ENCODE data around the gene PRKCQ. TPM values are rescaled to one million over a fixed set of nuclear protein-coding genes. Genes with fewer than 3 reads are reported as not detected.

PRKCQ gene
- total RNA-seq, 1 donor from 2014 or later = 0.64 TPM

DNA sequence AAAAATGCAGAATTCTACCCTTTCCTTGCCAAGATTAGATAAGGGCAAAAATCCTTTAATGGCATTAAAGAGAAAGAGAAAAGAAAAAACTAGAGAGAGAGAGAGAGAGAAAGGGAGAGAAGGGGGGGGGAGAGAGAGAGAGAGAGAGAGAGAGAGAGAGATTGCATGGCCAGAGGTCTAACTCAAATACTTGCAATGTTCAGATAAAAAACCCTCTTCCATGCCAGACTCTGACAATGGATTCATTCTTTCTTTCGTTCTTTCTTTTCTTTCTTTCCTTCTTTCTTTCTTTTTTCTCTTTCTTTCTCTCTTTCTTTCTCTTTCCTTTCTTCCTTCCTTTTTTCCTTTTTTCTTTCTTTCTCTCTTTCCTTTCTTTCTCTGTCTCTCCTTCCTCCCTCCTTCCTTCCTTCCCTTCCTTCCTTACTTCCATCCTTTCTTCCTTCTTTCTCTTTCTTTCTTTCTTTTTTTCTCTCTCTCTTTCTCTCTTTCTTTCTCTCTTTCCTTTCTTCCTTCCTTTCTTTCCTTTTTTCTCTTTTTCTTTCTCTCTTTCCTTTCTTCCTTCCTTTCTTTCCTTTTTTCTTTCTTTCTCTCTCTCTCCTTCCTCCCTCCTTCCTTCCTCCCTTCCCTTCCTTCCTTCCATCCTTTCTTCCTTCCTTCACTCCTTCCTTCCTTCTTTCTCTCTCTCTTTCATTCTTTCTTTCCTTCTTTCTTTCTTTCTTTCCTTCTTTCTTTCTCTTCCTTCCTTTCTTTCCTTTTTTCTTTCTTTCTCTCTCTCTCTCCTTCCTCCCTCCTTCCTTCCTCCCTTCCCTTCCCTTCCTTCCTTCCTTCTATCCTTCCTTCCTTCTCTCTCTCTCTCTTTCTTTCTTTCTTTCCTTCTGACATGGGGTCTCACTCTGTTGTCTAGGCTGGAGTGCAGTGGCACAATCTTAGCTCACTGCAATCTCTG, 175.7 kb downstream of the PRKCQ start:
- ATAC-seq = no peak

DNA sequence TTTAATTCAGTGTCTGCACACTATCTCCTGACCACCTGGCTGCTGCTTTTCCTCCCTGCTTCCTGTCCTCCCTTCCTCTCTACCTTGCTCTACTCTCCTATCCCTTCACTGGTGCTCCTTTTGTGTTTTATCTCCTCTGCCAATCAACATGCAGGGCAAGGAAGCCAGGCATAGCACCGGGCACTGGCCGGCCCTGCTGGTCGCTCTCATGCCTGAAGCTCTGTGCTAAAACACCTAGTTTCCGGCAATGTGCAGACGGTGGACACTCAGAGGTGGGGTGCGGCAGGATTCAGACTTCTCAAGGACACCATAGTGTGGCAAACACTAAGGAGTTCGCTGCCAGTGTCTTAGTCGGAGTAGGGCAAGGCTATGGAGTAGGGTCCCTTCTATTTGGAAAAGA, 177.1 kb downstream of the PRKCQ start:
- ATAC-seq = no peak

DNA sequence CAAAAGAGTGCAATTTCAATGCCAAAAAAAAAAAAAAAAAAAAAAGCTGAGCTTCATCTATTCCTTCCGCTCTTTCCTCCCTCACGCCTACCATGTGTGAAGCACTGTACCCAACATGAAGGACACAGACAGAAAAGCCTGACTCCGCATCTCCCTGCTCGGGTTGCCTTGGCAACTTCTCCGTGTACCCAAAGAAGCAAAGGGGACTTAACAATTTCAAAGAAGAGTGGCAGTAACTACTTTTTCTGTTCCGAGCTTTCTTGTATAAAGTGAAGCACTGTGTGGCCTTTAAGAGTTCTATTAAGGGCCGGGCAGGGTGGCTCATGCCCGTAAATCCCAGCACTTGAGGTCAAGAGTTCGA, 177.7 kb downstream of the PRKCQ start:
- ATAC-seq = no peak

DNA sequence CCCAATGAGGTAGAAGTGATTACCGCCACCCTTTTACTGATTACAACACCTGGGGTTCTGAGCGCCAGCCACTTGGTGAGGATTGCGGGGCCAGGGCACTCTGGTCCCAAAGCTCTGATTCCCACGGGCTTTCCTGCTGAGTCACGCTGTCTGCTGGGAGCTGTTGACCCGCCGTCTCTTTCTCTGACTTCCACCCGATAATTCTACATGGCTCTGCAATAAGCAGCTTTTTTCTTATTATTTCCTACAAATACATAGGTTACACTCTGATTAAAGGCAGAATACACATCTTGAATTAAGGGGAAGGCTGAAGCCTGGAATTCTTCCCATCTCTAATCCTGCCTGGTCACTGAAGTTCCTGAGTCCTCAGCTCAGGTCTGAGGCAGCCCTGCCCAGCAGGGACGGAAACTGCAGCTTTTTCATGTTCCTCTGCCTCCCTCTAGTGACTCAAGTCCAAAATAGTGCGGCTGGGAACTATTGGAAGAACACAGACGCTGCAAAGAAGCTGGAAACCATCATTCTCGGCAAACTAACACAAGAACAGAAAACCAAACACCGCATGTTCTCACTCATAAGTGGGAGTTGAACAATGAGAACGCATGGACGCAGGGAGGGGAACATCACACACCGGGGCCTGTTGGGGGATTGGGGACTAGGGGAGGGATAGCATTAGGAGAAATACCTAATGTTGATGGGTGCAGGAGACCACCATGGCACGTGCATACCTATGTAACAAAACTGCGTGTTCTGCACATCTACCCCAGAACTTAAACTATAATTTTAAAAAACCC, 178.3 kb downstream of the PRKCQ start:
- peak; percentile 88 for ATAC-seq

DNA sequence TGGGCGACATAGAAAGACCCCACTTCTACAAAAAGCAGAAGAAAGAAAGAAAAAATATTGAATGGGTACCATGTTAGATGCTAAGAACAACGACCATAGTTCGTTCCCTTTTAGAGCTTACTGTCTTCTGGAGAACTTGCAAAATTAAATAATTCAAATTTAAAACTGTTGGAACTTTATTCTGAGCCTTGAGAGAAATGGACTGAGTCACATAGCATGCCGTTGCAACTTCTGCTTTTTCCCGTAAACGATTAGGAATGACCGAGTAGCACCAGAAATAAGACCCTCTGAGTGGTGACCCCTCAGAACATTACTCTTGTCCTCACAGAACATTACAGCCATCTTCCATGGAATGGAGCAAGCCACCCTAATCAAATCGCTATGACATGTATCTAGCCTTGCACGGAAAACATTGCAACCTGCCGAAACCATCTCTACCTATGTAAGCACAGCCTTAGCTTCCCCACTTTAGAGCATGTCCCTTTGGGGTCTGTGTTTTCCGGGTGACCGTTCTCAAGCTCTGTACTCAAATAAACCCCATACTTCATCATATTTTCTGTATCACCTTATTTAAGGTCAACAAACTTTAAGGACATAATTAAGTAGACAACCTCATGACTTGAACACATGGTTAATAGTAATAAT, 179.1 kb downstream of the PRKCQ start:
- no peak for ATAC-seq

- ATAC-seq = peak; percentile 72
Measured at GRCh38 chr10:6400331-6400730, 179.7 kb downstream of the PRKCQ start.

- ATAC-seq = no peak
Measured at GRCh38 chr10:6399879-6400278, 180.2 kb downstream of the PRKCQ start.

- no peak for ATAC-seq
Measured at GRCh38 chr10:6399231-6399741, 180.8 kb downstream of the PRKCQ start.

GRCh38 chr10:6398399-6398798, 181.7 kb downstream of the PRKCQ start:
- ATAC-seq = no peak

DNA sequence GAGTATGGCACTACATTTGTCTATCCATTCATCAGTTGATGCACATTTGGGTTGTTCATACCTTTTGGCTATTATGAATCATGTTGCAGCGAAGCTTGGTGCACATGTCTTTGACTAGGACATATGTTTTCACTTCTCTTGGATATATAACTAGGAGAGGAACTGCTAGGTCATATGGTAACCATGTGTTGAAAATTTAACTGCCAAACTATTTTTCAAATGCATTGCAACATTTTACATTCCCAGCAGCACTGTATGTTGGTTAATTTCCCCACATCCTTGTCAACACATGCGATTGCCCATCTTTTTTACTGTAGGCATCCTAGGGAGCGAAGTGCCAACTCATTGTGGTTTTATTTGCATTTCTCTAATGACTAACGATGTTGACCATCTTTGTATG, 183.4 kb downstream of the PRKCQ start:
- ATAC-seq = no peak

DNA sequence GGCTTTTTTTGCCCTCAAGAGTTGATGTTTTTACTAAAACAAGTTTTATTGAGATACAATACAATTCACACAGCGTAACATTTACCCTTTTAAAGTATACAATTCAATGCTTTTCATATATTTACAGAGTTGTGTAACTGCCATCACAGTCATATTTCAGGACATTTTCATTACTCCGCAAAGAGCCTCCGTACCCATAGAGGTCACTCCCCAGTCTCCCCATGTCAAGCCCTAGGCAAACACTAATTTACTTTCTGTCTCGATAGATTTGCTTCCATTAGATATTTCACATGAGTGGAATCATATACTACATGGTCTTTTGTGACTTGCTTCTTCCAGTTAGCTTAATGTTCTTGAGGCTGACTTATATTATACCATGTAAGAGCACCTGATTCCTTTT, 183.8 kb downstream of the PRKCQ start:
- no peak for ATAC-seq

- ATAC-seq = no peak
Measured at GRCh38 chr10:6395606-6396005, 184.5 kb downstream of the PRKCQ start.

GRCh38 chr10:6394084-6394483, 186.0 kb downstream of the PRKCQ start:
- no peak for ATAC-seq

- no peak for ATAC-seq
Measured at GRCh38 chr10:6393168-6393567, 186.9 kb downstream of the PRKCQ start.

DNA sequence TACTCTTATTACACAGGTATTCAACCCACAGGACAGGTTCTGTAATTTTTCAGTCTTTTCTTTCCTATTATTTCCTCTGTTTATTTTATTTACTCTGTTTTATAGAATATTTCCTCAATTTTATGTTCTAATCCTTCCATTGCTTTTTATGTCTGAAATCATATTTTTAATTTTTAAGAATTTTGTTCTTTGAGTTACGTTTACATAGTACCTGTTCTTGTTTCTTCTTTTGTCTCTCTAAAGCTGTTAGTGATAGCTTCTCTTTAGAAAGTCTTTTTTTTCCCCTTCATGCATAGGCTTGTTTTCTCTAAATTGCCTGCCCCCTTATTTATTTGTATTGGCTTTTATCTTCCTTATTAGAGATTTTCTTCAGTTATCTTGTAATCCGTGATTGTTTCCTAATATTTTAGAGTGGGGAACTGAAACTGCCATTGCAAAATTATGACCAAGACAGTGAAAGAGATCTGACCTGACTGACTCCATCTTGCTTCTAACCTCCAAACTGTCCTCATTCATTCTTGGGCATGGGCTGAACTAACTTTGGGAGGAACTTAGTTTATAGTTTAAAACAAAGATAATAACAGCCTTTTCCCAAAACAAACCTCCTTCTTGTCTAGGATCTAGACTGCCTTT, 189.7 kb downstream of the PRKCQ start:
- no peak for ATAC-seq

DNA sequence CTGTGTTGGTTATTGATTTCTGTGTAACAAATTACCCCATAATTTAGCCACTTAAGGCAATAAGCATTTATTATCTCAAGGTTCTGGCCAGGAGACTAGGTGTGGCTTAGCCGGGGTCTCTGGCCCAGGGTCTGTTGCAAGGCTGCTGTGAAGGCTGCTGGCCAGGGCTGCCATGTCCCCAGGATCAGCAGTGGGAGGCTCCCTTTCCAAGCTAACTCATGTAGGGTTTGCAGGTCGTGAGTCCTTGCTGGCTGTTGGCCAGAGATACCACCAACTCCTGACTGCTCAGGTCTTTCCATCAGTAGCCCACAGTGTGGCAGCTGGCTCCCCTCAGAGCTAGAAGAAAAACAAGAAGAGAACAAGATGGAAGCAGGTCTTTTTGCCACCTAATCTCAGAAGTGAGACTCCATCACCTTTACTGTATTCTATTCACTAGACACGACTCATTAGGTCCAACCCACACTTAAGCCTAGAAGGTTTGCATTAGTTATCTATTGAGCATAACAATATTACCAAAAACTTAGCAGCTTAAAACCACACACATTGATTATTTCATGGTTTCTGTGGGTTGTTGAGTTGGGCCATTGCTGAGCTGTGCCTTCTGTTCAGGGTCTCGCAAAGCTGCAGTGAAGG, 191.7 kb downstream of the PRKCQ start:
- ATAC-seq = no peak

DNA sequence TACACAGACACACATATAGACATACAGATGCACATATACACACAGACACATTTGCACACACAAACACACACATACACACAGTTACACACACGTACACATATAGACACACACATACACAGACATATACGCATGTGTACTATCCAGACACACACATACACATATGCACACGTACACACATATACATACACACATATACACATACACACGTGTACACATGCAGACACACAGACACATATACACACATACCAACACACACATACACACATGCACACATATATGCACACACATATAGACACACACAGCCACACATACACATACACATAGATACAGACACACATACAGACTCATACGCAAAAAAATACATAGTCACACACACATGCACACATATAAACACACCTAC, 193.1 kb downstream of the PRKCQ start:
- peak; percentile 27 for ATAC-seq

DNA sequence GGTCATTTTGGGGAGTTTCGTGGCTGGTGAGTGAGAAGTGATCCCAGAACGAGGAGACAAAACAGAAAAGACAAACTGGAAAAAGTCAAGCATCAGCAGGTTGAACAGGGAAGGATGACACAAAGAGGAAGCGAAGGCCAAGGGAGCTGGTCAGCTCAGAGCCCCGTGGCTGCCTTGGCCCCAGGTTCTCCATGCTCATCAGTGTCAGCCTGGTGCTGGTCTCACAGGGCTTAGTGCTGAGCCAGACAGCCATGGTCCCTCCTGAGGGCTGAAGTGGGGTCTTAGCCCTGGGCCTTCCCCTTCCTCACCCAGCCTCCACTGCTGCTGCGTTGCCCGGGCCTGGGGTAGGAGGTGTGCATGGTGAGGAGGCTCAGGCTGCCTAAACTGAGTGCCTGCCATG, 193.7 kb downstream of the PRKCQ start:
- ATAC-seq = peak; percentile 16

DNA sequence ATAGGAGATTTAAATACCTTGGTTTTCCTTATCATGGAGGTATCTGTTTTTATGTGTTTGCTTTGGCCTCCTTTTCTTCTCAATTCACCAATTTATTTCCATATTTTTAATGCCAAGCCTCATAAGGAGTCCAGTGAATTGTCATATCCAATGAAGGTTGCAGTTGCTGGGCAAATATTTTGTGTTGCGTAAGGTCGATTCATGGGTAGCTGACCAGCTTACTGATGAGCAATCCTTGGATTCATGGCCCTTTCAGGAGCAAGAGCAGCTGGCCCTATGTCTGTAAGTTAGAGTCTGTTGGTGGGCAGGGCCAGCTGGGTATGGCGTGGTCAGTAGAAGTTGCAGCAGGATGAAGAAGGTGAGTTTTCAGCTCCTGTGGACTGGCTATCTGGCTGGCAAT, 194.4 kb downstream of the PRKCQ start:
- no peak for ATAC-seq

GRCh38 chr10:6384847-6385246, 195.2 kb downstream of the PRKCQ start:
- ATAC-seq = no peak

GRCh38 chr10:6384031-6384430, 196.0 kb downstream of the PRKCQ start:
- no peak for ATAC-seq
